Upper lobe of left lung (tissue), 4 donors: Measurements from ENCODE around the gene PIGO.

Experiments
- EP300 ChIP-seq, 4 donors: sonication (generic); formaldehyde crosslinking; IDR thresholded peaks; one replicate each; pipeline ENCODE4 v1.5.1; 2017; ENCODE audit warnings: antibody characterized with exemption in 4 of 4, control low read depth in 2 of 4
- POLR2A ChIP-seq, 4 donors: fragments of 450-650 bp; IDR thresholded peaks; one replicate each; pipeline ENCODE4 v1.5.1; 2016 to 2017; ENCODE audit warnings: antibody characterized with exemption in 4 of 4, mild to moderate bottlenecking in 2 of 4
- TF ChIP-seq, protein P1 (sequence below), 6 experiments: fragments of 450-650 bp in 4 of 6; fragments of 200-600 bp in 2 of 6; sonication (generic) in 2 of 6; IDR thresholded peaks; one replicate each; pipeline ENCODE4 v1.5.1; 2016 to 2019; ENCODE audit warnings: antibody characterized with exemption in 6 of 6

DNA sequence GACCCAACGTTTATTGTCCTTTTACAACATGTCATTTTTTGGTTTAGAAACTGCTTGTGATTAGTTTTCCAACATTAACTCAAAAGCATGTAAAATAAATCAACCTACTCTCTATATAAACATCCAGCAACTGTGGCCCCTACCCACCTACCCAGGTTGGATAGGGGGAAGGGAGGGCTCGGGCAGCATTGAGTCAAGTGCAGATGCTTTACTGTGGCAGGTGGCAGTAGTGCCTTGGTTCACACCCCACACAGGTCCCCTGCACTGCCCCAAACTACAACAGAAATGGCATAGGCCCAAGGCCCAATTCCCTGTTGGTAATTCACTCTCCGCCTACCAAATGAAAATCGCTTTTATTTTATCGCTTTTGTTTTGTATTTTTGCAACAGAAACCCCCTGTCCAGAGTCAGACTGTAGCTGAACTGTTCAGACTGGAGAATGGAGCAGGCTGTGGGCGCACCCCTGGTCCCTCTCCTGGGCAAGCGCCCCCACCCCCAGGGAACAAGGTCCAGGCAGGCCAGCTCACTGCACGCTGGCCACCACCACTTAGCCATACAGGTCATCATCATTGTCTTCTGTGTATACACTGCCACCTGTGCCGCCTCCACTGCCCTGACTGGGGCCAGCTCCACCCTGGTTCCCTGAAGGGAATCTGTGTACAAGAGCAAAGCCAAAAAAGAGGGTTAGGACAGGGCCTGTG lies 39.7 kb downstream of the PIGO start:
- TF ChIP-seq, protein P1, sequence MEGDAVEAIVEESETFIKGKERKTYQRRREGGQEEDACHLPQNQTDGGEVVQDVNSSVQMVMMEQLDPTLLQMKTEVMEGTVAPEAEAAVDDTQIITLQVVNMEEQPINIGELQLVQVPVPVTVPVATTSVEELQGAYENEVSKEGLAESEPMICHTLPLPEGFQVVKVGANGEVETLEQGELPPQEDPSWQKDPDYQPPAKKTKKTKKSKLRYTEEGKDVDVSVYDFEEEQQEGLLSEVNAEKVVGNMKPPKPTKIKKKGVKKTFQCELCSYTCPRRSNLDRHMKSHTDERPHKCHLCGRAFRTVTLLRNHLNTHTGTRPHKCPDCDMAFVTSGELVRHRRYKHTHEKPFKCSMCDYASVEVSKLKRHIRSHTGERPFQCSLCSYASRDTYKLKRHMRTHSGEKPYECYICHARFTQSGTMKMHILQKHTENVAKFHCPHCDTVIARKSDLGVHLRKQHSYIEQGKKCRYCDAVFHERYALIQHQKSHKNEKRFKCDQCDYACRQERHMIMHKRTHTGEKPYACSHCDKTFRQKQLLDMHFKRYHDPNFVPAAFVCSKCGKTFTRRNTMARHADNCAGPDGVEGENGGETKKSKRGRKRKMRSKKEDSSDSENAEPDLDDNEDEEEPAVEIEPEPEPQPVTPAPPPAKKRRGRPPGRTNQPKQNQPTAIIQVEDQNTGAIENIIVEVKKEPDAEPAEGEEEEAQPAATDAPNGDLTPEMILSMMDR (IDR thresholded peaks at IDR 0.05) = no peak
- no peak for TF ChIP-seq POLR2A (IDR thresholded peaks at IDR 0.05)
- no peak for TF ChIP-seq EP300 (IDR thresholded peaks at IDR 0.05)
